Activated CD4-positive, alpha-beta T cell treated with anti-CD3 and anti-CD28 coated beads, Interleukin-2, amount 50 U/mL, for 1 hour (primary cell): ENCODE results near the gene LRBA.
"Not testable (repeated sequence)": the region's sequence is repeated elsewhere in the genome, so short reads cannot be mapped to it uniquely, and the experiment has no call there.

ENCODE experiments used
- DNase-seq: peaks from one replicate; pipeline ENCODE4 v3.0.0-alpha.2; 2020

LRBA gene, protein sequence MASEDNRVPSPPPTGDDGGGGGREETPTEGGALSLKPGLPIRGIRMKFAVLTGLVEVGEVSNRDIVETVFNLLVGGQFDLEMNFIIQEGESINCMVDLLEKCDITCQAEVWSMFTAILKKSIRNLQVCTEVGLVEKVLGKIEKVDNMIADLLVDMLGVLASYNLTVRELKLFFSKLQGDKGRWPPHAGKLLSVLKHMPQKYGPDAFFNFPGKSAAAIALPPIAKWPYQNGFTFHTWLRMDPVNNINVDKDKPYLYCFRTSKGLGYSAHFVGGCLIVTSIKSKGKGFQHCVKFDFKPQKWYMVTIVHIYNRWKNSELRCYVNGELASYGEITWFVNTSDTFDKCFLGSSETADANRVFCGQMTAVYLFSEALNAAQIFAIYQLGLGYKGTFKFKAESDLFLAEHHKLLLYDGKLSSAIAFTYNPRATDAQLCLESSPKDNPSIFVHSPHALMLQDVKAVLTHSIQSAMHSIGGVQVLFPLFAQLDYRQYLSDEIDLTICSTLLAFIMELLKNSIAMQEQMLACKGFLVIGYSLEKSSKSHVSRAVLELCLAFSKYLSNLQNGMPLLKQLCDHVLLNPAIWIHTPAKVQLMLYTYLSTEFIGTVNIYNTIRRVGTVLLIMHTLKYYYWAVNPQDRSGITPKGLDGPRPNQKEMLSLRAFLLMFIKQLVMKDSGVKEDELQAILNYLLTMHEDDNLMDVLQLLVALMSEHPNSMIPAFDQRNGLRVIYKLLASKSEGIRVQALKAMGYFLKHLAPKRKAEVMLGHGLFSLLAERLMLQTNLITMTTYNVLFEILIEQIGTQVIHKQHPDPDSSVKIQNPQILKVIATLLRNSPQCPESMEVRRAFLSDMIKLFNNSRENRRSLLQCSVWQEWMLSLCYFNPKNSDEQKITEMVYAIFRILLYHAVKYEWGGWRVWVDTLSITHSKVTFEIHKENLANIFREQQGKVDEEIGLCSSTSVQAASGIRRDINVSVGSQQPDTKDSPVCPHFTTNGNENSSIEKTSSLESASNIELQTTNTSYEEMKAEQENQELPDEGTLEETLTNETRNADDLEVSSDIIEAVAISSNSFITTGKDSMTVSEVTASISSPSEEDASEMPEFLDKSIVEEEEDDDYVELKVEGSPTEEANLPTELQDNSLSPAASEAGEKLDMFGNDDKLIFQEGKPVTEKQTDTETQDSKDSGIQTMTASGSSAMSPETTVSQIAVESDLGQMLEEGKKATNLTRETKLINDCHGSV (N-terminal part only)

DNA sequence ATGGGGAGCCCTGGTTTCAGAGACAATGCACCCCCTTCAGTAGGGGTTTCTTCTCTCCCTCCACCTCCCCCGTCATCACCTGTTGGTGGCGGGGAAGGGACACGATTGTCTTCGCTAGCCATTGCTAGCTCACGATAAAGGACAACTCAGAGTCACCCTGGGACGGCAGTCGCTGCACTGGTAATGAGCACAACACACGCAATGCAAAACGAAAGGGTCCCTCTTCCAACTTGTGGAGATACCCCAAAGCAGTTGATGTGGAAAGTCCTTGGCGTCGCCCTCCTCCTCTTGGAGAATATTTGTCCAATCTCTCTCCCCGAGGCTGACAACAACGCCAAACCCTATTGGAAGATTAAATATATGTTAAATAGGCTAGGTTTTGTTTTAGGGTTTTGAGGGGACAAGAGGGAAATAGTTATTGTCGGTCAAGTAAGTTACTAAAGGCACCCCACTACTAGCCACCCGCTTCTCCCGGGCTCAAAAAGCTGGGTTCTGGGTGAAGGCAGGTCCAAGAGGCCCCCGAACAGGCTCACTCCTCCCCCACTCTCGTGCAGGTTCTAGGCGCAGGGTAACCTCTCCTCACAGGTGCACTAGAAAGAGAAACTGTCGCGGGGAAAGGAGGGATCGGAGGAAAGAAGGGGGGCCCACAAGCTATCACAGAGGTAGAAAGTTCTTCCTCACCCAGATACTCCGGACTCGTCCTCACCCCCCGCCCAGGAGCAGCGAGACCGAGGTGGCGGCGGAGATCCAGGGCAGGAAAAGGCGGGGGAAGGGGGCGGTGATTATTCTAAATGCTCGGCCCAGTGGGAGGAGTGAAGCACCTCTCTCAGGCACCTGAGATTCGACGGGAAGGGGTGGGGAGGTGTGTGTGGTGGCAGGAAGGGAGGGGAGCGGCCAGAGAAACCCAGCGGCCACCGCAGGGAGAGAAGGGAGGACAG, at the start of gene LRBA:
Gene LRBA, minus strand, starts transcription at position 764 of the 938 bp plus-strand sequence. Its CDS starts 642 bp downstream, at position 122.
- DNase-seq: peak; percentile 82

DNA sequence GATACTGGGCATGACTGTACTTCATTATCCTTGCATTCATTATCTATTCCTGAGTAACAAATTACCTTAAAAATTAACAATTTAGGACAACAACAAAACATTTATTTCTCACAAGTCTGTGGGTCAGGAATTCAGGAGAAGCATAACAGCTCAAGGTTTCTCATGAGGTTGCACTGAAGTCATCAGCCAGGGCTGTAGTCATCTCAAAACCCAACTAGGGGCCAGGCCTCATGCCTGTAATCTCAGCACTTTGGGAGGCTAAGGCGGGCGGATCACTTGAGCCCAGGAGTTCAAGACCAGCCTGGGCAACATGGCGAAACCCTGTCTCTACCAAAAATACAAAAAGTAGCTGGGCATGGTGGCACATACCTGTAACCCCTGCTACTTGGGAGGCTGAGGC, 48.1 kb upstream of the LRBA start:
- not testable (repeated sequence) for DNase-seq

DNA sequence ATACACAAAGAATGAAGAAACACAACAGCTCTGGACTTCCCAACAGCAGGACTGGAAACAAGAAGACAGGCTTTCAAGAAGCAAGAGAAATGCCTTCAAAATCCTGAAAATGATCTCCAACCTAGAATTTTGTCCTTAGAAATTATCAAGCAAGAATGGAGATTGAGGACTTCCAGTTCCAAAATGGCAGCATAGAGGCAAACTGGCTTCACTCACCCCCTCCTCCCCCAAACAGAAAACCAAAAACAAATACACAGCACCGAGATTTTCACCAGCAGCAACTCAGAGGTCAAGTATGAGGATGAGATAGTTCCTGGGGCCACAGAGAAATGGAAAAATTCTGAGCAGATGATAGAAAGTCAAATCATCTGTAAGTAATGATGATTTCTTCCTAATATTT, 40.5 kb upstream of the LRBA start:
- no peak for DNase-seq

DNA sequence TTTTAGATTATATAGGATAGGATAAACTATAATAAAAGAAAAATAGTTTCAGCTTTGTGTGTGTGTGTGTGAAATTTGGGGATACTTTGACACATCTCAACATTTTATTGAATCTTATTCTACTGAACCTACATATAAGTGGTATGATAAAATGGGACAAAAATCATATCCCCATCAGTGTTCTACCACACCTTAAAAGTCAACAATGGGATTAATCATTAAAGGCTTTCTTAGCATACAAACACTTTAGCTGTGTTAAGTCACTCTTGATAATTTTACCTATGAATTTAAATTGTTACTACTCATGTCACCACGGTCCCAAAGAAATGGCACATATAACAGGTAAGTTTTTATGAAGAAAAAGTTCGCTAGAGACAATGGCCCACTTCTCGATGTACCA, 37.7 kb upstream of the LRBA start:
- no peak for DNase-seq

DNA sequence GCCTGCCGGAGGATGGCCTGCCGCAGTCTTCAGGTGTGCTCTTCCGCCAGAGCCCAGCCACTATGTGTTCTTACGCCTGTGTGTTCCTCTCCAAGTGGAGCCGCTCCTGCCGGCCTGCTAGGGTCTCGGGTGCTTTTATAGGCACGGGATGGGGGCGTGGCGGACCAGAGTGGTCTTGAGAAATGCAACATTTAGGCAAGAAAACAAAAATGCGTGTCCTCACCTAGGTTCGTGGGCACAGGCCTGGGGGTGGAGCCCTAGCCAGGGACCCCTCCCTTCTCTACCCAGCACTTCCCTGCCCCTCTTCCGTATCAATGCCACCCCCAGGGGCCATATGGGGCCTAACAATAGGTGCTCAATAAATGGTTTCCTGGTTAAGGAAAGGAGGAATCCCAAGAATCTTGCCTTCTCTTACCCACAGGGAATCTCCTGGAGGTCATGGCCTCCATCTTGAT, 34.4 kb upstream of the LRBA start:
- DNase-seq: no peak

DNA sequence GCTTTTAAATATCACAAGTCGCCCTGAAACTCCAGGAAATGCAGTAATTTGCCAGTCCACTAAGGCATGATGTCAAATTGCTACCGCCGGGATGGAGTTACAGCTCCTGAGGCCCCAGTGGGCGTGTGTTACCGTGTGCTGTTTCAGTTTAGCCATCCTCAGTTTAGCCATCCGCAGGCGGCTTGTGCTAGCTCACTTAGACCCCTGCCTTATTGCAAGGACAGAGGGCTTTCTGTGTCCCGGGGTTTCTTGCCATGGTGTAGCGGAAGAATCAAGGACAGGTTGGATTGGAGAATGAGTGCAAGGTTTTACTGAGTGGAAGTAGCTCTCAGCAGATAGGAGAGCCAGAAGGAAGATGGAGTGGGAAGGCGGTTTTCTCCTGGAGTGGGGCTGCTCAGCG, 33.8 kb upstream of the LRBA start:
- no peak for DNase-seq

DNA sequence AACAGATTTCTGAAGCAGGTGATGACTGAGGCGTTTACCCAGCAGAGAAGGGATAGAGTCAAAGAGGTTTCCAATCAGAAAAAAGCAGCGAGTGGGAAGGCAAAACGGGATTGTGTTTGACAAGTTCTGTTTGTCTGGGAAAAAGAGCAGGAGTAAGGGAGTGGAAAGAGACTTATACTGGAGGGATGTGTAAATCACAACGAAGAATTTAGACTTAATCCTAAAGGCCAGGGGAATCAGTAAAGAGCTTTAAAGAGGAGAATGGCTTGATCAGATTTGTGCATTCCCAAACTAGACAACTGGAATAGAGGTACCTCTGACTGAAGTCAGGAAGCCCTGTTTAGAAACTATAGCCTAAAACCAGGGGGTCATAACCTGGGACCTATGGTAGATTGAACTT, 31.5 kb upstream of the LRBA start:
- no peak for DNase-seq

DNA sequence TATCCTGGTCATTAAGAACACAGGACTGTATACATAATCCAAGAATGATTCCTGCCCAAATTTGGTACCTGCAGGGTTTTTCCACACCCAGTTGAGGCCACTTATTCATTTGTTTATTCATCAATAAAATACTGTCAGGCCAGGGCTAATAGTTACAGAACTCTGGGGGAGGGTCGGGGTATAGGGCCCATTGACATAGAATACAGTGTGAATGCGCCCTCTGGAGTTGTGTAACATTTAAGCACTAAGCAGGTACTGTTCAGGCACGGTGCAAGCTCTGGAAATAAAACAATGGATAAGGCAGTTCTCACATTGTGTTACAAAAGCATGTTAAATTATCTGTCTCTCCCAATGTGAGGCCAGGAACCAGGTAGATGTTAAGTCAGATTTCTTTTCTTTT, 30.8 kb upstream of the LRBA start:
- DNase-seq: no peak

DNA sequence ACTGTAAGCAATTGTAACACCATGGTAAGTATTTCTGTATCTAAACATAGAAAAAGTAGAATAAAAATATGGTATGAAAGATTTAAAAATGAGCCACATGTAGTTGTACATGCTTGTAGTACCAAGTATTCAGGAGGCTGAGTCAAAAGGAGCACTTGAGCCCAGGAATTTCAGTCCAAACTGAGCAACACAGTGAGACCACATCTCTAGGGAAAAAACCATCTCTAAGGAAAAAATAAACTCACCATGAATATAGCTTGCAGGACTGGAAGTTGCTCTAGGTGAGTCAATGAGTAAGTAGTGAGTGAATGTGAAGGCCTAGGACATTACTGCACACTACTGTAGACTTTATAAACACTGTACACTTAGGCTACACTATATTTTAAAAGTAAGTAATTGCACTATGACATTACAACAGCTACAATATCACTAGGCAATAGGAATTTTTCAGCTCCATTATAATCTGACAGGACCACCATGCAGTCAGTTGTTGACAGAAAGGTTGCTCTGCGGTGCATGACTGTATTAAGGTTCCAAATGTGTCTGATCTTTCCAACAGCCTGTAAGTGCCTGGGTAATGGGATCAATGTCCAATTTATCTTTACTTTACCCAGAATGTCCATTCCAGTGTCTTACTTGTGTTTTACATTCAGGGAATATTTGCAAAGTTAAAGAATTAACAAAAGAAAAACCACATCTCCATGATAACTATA, 28.9 kb upstream of the LRBA start:
- no peak for DNase-seq

DNA sequence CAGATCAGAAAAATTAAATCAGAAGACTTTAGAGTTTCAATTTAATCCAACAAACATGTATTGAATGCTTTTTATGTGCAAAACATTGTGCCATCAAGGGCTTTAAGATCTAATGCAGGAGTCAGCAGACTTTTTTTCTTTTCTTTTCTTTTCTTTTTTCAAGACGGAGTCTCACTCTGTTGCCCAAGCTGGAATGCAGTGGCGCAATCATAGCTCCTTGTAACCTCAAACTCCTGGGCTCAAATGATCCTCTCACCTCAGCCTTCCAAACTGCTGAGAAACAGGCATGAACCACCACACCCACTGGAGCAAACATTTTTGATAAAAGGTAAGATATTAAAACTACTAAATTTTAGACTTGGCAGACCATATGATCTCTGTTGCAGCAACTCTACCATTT, 24.6 kb upstream of the LRBA start:
- no peak for DNase-seq

DNA sequence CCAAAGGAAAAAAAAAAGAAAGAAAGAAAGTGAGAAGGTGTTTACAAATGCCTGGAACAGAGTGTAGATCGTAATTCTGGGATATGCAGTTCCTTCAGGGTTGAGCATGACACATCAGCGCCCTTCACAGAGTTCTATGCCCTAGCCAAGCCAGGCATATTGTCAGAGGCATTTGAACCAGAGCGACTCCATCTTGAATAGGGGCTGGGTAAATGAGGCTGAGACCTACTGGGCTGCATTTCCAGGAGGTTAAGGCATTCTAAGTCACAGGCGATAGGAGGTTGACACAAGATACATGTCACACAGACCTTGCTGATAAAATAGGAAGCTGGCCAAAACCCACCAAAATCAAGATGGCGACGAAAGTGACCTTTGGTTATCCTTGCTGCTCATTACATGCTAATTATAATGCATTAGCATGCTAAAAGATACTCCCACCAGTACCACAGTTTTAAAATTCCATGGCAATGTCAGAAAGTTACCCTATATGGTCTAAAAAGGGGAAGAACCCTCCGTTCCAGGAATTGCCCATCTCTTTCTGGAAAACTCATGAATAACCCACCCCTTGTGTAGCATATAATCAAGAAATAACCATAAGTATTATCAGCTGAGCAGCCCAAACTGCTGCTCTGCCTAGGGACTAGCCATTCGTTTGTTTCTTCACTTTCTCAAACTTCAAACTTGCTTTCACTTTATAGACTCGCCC, 23.5 kb upstream of the LRBA start:
- no peak for DNase-seq

DNA sequence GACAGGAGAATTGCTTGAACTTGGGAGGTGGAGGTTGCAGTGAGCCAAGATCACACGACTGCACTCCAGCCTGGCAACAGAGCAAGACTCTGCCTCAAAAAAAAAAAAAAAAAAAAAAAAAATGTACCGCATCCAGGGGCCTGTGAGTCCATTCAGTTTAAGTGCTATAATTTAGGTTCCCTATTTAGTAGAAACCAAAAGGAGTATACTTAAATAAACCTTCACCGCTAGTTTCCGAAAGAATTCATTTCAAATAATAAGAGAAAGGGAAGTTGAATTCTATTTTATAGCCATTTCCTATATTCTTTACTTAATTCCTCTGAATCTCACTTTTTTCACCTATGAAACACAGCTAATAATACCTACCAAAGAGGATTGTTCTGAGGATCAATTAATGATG, 20.8 kb upstream of the LRBA start:
- DNase-seq: no peak

DNA sequence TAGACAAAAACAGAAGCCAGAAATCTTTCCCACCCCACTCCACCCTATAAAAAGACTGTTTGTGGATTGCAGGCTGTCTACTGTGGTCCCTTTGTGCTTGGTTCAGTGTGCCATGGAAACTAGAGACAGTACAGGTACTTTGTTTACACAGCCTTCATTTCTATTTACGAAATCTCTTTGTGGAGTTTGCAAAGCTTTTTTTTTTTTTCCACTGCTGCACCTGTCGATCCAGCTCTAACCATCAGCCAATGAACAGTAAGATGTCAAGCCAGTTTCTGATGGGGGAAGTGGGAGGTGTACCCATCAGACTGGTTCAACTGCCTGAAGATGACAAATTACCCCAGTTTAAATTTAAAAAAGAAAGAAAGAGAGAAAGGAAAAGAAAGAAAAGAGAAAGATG, 20.2 kb upstream of the LRBA start:
- DNase-seq: no peak

DNA sequence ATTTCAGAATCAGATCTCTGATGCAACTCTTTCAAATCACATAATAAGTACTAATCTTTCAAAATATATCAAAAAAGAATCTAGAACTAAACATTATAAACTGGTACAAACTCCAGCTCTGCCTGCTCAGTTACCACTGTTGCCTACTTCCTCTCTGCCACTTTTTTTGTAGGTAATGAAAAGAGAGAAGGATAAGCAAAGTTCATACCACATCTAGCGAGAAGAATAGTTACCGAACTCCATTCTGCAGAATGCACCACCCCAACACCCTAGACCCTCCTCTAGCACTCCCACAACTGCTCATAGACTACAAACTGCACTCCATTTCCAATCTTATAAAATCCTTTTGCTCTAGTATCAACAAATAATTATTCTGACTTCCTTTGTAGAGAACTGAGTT, 19.7 kb upstream of the LRBA start:
- no peak for DNase-seq

DNA sequence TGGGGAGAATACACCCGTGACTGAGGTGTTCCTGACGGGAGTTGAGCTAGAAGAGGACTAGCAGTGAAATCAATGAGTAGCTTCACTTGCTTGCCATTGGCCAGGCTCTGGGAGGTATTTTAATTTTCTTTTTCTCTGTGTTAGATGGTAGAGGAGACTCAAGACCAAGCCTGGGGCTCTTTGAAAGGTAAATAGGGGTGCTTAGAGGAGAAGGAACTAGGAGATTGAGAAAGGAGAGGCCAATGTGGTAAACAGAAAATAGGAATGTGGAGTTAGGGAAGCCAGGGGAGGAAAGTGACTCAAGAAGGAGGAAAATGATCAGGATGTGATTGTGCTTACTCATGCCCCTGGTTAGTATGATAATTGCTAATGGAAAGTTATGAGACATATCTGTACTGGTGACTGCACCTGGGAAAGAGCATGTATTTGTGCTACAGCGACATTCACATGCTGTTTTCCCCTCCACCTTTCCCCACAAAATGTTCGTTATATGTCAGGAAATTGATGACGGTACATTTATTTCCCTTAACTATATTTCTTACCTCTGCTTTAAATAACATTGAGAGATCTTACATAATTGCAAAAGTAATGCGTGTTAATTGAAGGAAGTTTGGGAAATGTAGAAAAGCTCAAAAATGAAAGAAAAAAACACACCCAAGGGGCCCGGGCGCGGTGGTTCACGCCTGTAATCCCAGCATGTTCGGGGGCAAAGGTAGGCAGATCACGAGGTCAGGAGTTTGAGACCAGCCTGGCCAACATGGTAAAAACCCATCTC, 16.9 kb upstream of the LRBA start:
- DNase-seq: no peak

DNA sequence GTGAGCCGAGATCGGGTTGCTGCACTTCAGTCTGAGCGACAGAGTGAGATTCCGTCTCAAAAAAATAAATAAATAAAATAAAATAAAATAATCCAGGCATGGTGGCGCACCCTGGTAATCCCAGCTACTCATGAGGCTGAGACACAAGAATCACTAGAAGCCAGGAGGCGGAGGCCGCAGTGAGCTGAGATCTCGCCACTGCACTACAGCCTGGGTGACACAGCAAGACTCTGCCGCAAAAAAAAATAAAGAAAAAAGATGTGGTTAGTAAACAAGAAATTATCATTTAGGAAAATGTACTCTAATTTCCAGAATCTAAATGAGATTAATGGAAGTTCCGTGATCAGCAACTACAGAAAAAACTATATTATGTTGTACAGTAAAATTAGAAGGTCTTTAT, 14.5 kb upstream of the LRBA start:
- DNase-seq: no peak

DNA sequence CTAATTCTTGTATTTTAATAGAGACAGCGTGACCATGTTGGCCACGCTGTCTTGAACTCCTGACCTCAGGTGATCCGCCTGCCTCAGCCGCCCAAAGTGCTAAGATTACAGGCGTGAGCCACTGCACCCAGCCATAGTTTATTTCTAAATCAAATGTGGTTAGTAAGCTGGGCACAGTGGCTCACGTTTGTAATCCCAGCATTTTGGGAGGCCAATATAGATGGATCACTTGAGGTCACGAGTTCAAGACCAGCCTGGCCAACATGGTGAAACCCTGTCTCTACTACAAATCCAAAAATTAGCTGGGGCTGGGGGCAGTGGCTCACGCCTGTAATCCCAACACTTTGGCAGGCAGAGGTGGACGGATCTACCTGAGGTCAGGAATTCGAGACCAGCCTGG, 13.9 kb upstream of the LRBA start:
- not testable (repeated sequence) for DNase-seq

DNA sequence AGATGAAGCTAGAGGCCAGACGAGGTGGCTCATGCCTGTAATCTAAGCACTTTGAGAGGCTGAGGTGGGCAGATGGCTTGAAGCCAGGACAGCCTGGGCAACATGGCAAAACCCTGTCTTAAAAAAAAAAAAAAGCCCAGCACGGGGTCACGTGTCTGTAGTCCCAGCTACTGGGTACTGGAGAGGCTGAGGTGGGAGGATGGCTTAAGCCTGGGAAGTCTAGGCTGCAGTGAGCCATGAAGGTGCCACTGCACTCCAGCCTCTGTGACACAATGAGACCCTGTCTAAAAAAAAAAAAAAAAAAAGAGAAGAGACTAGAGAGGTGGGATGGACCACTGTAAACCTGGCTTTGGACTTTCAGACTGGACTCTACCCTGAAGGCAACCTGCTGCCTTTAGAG, 10.7 kb upstream of the LRBA start:
- DNase-seq: no peak

DNA sequence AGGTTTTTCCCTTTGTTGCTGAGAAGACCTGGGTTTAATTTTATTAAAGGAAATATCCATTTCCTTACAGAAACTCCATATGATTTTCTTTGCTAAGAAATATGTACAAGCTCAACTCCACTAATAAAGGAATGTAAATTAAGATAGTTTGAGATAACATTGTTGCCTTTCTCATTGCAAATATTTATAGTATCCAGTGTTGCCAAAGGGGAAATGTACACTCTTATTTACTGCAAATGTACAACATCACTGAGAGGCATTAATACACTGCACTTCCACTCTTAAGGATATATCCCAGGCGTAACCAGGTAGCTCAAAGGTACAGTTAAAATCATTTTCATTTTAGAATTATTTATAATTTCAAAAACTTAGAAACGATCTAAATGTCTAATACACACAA, 7.5 kb upstream of the LRBA start:
- no peak for DNase-seq
